ENCODE data around the gene CRK. TPM values are rescaled to one million over a fixed set of nuclear protein-coding genes. Genes with fewer than 3 reads are reported as not detected.
"Not testable (repeated sequence)": the region's sequence is repeated elsewhere in the genome, so short reads cannot be mapped to it uniquely, and the experiment has no call there.

The CRK gene
- total RNA-seq, 1 donor from 2014 or later, result 52.0 TPM

- no peak for DNase-seq (ENCODE audit: low spot score)
Measured at GRCh38 chr17:1423456-1424135, 32.4 kb downstream of the CRK start.

DNA sequence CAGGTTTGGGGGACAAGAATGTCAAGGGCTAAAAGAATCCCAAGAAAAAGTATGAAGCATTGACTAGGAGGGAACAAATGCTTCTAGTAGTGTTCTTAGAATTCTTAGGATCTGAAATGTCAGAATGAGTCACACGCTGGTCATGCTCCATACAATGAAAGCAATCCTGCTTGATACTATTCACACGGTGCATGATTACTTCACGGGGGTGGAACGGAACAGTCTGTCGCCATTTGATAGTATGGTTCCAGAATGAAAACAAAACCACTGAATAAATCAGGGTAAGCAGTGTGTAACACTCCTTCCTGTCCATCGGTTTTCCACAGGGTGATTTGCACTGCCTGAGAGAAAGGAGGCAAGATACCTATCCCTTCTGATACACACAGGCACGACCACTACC, 33.1 kb downstream of the CRK start:
- DNase-seq (ENCODE audit: low spot score), result no peak

DNA sequence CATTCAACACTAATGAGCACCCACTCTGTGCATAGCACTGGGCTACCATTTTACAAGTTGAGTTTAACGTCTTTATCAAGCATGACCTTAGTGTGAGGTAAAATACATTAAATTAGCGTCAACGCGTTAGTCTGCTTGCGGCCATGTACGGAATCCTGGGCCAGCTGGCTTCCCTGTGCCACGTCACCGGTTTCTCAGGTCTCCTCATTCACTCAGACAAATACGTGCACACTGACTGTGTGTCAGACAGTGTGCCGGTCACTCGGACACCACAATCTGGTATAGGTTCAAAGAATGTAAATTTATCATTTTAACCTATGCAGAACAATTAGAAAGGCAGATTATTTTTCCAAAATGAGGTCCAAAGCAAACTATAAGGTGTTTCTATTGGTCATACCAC, 34.6 kb downstream of the CRK start:
- no peak for DNase-seq (ENCODE audit: low spot score)

GRCh38 chr17:1420981-1421380, 35.1 kb downstream of the CRK start:
- DNase-seq (ENCODE audit: low spot score), result no peak

DNA sequence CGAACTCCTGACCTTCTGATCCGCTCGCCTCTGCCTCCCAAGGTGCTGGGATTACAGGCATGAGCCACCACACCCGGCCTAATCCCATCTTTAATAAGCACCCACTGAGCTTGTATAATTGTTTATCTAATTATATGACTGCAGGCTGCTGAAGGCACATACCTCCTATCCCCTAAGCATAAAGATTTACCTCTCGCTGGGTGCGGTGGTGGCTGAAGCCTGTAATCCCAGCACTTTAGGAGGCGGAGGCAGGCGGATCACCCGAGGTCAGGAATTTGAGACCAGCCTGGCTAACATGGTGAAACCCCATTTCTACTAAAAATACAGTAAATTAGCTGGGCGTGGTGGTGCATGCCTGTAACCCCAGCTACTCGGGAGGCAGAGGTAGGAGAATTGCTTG, 35.9 kb downstream of the CRK start:
- DNase-seq (ENCODE audit: low spot score), result no peak

DNA sequence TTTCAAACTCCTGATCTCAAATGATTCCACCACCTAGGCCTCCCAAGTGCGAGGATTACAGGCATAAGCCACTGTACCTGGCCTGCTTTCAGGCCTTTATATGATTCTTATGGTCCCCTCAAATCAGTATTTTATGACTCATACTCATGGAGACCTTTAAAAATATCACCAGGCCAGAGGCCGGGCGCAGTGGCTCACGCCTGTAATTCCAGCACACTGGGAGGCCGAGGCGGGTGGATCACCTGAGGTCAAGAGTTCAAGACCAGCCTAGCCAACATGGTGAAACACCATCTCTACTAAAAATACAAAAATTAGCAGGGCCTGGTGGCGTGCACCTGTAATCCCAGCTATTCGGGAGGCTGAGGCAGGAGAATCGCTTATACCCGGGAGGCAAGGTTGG, 37.6 kb downstream of the CRK start:
- DNase-seq (ENCODE audit: low spot score), result not testable (repeated sequence)

- DNase-seq (ENCODE audit: low spot score), result no peak
Measured at GRCh38 chr17:1416414-1416813, 39.6 kb downstream of the CRK start.

- DNase-seq (ENCODE audit: low spot score), result no peak
Measured at GRCh38 chr17:1414634-1415033, 41.4 kb downstream of the CRK start.

DNA sequence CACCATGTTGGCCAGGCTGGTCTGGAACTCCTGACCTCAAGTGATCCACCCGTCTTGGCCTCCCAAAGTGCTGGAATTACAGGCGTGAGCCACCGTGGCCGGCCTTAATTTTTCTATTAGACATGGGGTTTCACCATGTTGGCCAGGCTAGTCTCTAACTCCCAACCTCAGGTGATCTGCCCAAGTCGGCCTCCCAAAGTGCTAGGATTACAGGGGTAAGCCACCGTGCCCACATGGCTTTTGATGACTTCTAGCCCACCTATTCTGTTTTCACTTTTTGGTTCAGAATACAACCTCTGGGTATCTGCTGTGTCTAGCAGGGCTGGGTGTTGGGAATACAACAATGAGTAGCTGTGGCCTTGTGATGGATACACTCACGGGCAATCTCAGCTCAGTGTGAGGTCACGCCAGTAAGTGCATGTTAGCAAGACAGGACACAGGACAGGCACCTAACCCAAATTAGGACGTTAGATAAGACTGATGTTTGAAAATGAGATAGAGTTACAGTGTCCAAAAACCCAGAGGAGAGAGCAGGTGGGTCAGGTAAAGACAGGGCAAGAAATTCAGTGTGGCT, 41.9 kb downstream of the CRK start:
- no peak for DNase-seq (ENCODE audit: low spot score)

GRCh38 chr17:1413281-1413791, 42.7 kb downstream of the CRK start:
- peak; percentile 19 for DNase-seq (ENCODE audit: low spot score)

DNA sequence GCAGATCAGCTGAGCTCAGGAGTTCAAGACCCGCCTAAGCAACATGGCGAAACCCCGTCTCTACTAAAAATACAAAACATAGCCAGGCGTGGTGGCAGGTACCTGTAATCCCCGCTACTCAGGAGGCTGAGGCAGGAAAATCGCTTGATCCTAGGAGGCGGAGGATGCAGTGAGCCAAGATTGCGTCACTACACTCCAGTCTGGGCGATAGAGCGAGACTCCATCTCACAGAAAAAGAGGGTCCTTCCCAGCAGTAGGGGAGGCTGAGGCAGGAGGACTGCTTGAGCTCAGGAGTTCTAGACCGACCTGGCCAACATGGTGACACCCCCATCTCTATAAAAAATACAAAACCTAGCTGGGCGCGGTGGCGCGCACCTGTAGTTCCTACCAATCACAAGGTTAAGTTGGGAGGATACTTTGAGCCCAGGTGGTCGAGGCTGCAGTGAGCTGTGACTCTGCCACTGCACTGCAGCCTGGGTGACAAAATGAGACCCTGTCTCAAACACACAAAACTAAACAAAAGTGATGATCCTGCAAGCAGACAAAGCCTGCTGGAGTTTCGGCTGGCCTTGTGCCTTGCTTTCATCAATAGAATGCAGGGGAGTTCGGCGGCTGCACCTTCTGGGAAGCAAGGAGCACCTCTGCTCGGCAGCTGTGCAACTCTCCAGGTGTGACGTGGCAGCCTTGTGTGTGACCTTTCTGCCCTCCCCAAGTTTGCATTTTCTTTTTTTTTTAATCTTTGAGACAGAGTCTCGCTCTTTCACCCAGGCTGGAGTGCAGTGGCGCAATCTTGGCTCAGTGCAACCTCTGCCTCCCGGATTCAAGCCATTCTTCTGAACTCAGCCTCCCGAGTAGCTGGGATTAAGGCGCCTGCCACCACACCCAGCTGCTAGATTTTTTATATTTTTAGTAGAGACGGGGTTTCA, 43.6 kb downstream of the CRK start:
- DNase-seq (ENCODE audit: low spot score), result no peak

GRCh38 chr17:1402262-1402586, 53.8 kb downstream of the CRK start:
- no peak for DNase-seq (ENCODE audit: low spot score)

GRCh38 chr17:1399679-1400512, 56.1 kb downstream of the CRK start, which contains the start of gene YWHAE:
TSS of gene YWHAE (minus strand) at chr17:1400222. CDS start at chr17:1400110, 112 bp downstream.
- DNase-seq (ENCODE audit: low spot score), result peak; percentile 99

DNA sequence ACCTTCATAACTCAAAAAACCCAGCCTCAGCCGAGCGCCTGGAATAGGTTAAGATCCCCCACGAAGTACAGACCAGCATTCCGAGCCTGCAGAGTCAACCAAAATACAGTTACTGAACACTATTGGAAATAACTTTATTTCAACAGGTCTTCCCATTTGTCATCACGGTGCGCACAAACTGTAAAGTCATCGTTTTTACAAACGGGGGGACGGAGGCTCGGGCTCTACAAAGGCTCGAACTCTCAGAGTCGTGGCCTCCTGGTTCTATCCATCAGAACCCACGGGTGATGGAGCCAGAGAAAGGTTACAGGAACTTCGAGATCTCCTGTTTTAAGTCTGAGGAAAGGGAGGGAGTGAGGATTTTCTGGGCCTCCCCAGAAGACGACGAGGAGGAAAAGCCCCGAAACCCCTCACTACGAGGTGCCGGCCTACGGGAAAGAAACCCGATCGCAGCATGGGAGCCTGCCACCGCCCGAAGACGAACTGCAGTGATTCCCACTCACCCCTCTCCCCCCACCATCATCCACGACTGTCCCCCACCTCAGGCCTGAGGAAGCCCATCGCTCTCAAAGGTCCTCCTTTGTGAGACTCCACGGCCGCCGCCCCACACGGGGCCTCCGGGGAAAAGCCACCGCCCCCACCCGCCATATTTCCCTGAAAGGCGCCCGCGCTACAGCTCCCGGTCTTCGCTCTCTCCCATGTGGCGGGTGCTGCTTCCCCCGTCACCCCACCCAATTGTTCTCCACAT, 56.9 kb downstream of the CRK start:
- peak; percentile 39 for DNase-seq (ENCODE audit: low spot score)

GRCh38 chr17:1398028-1398427, 58.0 kb downstream of the CRK start:
- no peak for DNase-seq (ENCODE audit: low spot score)

GRCh38 chr17:1395876-1396665, 60.0 kb downstream of the CRK start:
- not testable (repeated sequence) for DNase-seq (ENCODE audit: low spot score)

DNA sequence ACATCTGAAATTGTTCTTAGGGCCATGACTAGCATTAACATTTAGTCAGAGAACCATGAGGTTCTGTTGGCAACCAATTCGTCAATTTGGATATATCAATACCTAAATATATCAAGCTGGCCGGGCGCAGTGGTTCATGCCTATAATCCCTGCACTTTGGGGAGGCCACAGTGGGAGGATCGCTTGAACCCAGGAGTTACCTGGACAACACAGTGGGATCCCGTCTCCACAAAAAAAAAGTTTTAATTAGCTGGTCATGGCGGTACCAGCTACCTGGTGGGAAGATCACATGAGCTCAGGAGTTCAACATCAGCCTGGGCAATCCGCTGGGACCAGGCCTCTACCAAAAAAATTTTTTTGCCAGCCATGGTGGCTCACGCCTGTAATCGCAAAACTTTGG, 64.5 kb downstream of the CRK start:
- no peak for DNase-seq (ENCODE audit: low spot score)

GRCh38 chr17:1390432-1391367, 65.3 kb downstream of the CRK start:
- DNase-seq (ENCODE audit: low spot score), result peak; percentile 64

All from umbilical cord (tissue), 2 donors.